Measurements from ENCODE around the gene ACTA2. TPM values are rescaled to one million over a fixed set of nuclear protein-coding genes. Genes with fewer than 3 reads are reported as not detected.

Gene ACTA2
- total RNA-seq, 1 donor from 2014 or later = 8.8 TPM

GRCh38 chr10:88898727-88899126 is 53.8 kb downstream of the ACTA2 start:
- intact Hi-C loops (cut with micrococcal nuclease) = no loop called here
- H3K27me3 Mint-ChIP-seq = no peaks in the 10 kb centered on the region
- H3K4me1 Mint-ChIP-seq = peaks cover 59% of the 10 kb centered on the region
- H3K27ac Mint-ChIP-seq = peak overlapping the region; percentile 62
- H3K36me3 Mint-ChIP-seq (ENCODE audit: low read depth) = peaks cover 66% of the 10 kb centered on the region
- no peak overlapping the region for H3K4me3 Mint-ChIP-seq
- H3K9me3 Mint-ChIP-seq = no peaks in the 10 kb centered on the region
- DNase-seq = no peak

- H3K36me3 Mint-ChIP-seq (ENCODE audit: low read depth) = peaks cover 57% of the 10 kb centered on the region
- no peaks in the 10 kb centered on the region for H3K27me3 Mint-ChIP-seq
- no peak for DNase-seq
- intact Hi-C loops (cut with micrococcal nuclease) = loop anchor here (1.0 kb wide), 3 partner anchors 11 to 38 kb away; partner anchors contain the start of gene STAMBPL1
- no peaks in the 10 kb centered on the region for H3K9me3 Mint-ChIP-seq
- peaks cover 62% of the 10 kb centered on the region for H3K4me1 Mint-ChIP-seq
- peak overlapping the region; percentile 90 for H3K27ac Mint-ChIP-seq
- peak overlapping the region; percentile 62 for H3K4me3 Mint-ChIP-seq
These were observed 55.3 kb downstream of the ACTA2 start for GRCh38 chr10:88896994-88897853.

GRCh38 chr10:88896372-88896993 is 56.1 kb downstream of the ACTA2 start:
- H3K4me3 Mint-ChIP-seq = peak overlapping the region; percentile 62
- intact Hi-C loops (cut with micrococcal nuclease) = no loop called here
- peak overlapping the region; percentile 90 for H3K27ac Mint-ChIP-seq
- peaks cover 59% of the 10 kb centered on the region for H3K4me1 Mint-ChIP-seq
- H3K27me3 Mint-ChIP-seq = no peaks in the 10 kb centered on the region
- peaks cover 53% of the 10 kb centered on the region for H3K36me3 Mint-ChIP-seq (ENCODE audit: low read depth)
- H3K9me3 Mint-ChIP-seq = no peaks in the 10 kb centered on the region
- no peak for DNase-seq

GRCh38 chr10:88895250-88895649 is 57.3 kb downstream of the ACTA2 start:
- peaks cover 55% of the 10 kb centered on the region for H3K4me1 Mint-ChIP-seq

GRCh38 chr10:88893611-88894010 is 59.0 kb downstream of the ACTA2 start:
- intact Hi-C loops (cut with micrococcal nuclease) = no loop called here
- Mint-ChIP-seq H3K4me1 (peaks cover 52% of the 10 kb centered on the region), H3K9me3 (no peaks in the 10 kb centered on the region), H3K4me3 (no peak overlapping the region), H3K27ac (no peak overlapping the region), H3K36me3 (ENCODE audit: low read depth) (peaks cover 42% of the 10 kb centered on the region), H3K27me3 (no peaks in the 10 kb centered on the region)
- no peak for DNase-seq

More at GRCh38 chr10:88895250-88895649, 57.3 kb downstream of the ACTA2 start:
- Mint-ChIP-seq H3K4me3 (no peak overlapping the region), H3K36me3 (ENCODE audit: low read depth) (peaks cover 47% of the 10 kb centered on the region), H3K27me3 (no peaks in the 10 kb centered on the region), H3K27ac (no peak overlapping the region), H3K9me3 (no peaks in the 10 kb centered on the region)
- no peak for DNase-seq
- intact Hi-C loops (cut with micrococcal nuclease) = no loop called here

- Mint-ChIP-seq H3K27ac (peak overlapping the region; percentile 2), H3K27me3 (no peaks in the 10 kb centered on the region), H3K4me3 (no peak overlapping the region), H3K4me1 (peaks cover 52% of the 10 kb centered on the region), H3K36me3 (ENCODE audit: low read depth) (peaks cover 37% of the 10 kb centered on the region), H3K9me3 (no peaks in the 10 kb centered on the region)
- no peak for DNase-seq
- intact Hi-C loops (cut with micrococcal nuclease) = no loop called here
These were observed 60.2 kb downstream of the ACTA2 start for GRCh38 chr10:88892222-88892967.

- Mint-ChIP-seq H3K27me3 (no peaks in the 10 kb centered on the region), H3K4me1 (peaks cover 48% of the 10 kb centered on the region), H3K27ac (no peak overlapping the region), H3K36me3 (ENCODE audit: low read depth) (peaks cover 31% of the 10 kb centered on the region), H3K4me3 (no peak overlapping the region), H3K9me3 (no peaks in the 10 kb centered on the region)
- intact Hi-C loops (cut with micrococcal nuclease) = no loop called here
- no peak for DNase-seq
These were observed 61.7 kb downstream of the ACTA2 start for GRCh38 chr10:88890681-88891381.

- H3K9me3 Mint-ChIP-seq = no peaks in the 10 kb centered on the region
- no peak overlapping the region for H3K27ac Mint-ChIP-seq
- no peaks in the 10 kb centered on the region for H3K27me3 Mint-ChIP-seq
- DNase-seq = no peak
- intact Hi-C loops (cut with micrococcal nuclease) = no loop called here
- peak overlapping the region; percentile 1 for H3K4me3 Mint-ChIP-seq
- peaks cover 26% of the 10 kb centered on the region for H3K36me3 Mint-ChIP-seq (ENCODE audit: low read depth)
- peaks cover 51% of the 10 kb centered on the region for H3K4me1 Mint-ChIP-seq
These were observed 62.8 kb downstream of the ACTA2 start for GRCh38 chr10:88889559-88890337.

- H3K27ac Mint-ChIP-seq = no peak overlapping the region
- intact Hi-C loops (cut with micrococcal nuclease) = no loop called here
- no peaks in the 10 kb centered on the region for H3K9me3 Mint-ChIP-seq
- H3K4me3 Mint-ChIP-seq = no peak overlapping the region
- peaks cover 23% of the 10 kb centered on the region for H3K36me3 Mint-ChIP-seq (ENCODE audit: low read depth)
- no peak for DNase-seq
- H3K4me1 Mint-ChIP-seq = peaks cover 55% of the 10 kb centered on the region
- H3K27me3 Mint-ChIP-seq = no peaks in the 10 kb centered on the region
These were observed 63.6 kb downstream of the ACTA2 start for GRCh38 chr10:88888810-88889445.

- intact Hi-C loops (cut with micrococcal nuclease) = loop anchor here (1.0 kb wide), 1 partner anchor 11 kb away; no protein-coding TSS in a partner anchor
- H3K4me1 Mint-ChIP-seq = peaks cover 65% of the 10 kb centered on the region
- H3K4me3 Mint-ChIP-seq = no peak overlapping the region
- no peaks in the 10 kb centered on the region for H3K9me3 Mint-ChIP-seq
- H3K36me3 Mint-ChIP-seq (ENCODE audit: low read depth) = peaks cover 33% of the 10 kb centered on the region
- no peaks in the 10 kb centered on the region for H3K27me3 Mint-ChIP-seq
- H3K27ac Mint-ChIP-seq = no peak overlapping the region
- no peak for DNase-seq
These were observed 66.0 kb downstream of the ACTA2 start for GRCh38 chr10:88886557-88886956.
